Measurements from ENCODE around the gene BAHCC1. TPM values are rescaled to one million over a fixed set of nuclear protein-coding genes. Genes with fewer than 3 reads are reported as not detected.
A peak's percentile ranks its signal among the peaks of the same experiment; 100 is the strongest.

Gene BAHCC1
- total RNA-seq, 1 experiment from 2014 or later, result 0.31 TPM

DNA sequence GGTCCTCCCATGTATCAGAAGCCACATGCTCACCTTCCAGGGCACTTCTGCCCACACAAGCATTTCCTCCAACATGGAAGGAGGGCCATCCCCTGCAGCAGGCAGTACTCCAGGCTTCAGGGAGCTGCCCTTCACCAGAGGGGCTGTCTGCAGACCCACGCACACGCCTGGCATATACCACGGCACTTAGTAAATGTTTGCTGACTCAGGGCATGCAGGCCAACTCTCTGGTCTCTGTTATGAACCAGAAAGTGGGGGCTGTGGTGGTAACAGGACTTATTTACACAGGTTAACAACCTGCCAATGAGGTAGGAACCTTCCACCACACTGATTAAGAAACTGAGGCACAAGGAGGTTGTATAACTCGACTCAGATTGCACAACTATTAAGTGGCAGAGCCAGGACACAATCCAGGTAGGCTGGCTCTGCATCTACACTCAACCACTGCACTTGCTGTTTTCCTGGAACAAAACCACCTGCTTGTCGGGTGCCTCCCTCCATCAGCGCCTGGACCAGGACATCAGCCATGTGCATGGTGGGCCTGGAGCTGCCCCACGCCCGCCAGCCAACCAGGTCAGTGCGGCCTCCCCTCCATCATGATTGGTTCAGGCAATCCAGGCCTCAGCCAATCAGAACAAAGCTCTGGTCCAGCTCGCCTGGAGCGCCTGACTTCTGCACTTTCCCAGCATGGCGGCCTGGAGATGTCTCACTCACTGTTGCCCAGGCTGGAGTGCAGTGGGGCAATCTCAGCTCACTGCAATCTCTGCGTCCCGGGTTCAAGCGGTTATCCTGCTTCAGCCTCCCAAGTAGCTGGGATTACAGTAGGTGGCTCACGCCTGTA, 98.2 kb downstream of the BAHCC1 start:
- no peak for DNase-seq (ENCODE audit: low spot score)

GRCh38 chr17:81494626-81495377, 99.5 kb downstream of the BAHCC1 start:
- no peak for DNase-seq (ENCODE audit: low spot score)

DNA sequence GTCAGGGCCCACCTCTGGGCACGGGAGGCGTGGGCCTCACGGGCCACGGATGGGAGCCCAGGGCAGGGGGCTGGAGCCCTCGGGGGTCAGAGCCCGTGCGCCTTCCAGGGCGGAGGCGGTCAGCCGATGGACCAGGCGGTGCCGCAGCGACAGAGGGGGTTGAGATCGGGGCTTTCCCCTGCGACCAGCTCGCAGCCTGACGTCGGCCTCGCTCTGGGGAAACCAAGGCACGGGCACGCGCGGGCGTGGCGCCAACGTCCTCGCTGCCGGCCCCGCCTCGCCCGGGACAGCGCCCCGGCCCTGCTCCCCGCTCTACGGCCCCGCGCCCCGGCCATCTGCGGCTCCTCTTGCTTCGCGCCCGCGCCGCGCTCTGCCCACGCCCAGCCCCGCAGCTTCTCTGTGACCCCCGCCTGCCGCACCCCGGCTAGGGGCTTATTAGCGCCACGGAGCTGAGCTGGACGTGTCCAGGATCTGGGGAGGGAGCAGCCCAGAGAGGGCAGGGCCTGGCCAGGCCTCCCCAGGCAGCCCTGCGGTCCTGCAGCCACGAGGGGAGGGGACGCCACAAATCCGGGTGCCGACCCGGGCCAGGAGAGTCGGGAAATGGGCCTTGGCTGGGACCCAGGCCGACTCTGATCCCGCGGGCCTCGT, 103.8 kb downstream of the BAHCC1 start:
- DNase-seq (ENCODE audit: low spot score), result no peak

- DNase-seq (ENCODE audit: low spot score), result no peak
Measured at GRCh38 chr17:81499601-81499970, 104.3 kb downstream of the BAHCC1 start.

DNA sequence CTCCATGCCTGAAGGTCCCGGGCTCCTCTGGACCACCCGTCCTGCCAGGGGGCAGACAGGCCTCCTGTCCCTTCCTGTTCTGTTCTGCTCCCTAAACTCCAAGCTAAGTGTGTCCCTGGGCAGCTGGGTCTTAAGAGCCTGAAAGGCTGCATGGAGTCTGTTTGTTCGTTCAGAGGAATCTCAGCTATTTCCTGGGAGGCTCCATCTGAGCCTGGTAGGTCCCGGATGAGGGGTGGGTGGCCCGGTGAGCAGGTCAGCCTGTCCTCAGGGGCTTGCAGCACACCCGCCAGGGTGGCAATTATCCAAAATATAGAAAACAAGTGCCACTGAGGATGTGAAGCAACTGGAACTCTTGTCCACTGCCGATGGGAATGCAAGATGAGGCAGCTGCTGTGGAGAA, 104.8 kb downstream of the BAHCC1 start:
- no peak for DNase-seq (ENCODE audit: low spot score)

DNA sequence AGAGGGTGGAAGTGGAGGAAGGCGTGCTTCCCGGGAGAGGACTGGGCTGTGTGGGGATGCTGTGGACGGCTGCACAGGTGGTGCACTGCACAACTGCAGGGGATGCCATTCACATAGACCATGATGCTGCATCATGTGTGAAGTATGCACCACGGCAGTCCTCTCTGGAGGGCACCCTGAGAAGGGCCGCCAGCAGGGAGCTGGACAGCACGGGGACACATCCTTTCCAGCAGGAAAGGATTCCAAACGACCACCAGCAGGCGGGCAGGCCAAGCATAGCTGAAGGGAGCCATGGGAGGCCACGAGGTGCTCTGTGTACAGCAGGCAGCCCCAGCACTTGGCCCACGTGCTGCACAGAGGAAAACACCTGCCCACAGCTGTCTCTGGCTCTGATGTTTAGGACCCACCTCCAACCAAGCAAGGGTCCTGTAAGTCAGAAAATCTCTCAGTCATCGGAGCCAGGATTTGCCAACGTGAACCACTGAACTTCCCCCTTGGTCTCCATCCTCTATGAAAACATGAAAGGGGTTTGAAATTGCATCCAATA, 107.3 kb downstream of the BAHCC1 start:
- DNase-seq (ENCODE audit: low spot score), result no peak

- no peak for DNase-seq (ENCODE audit: low spot score)
Measured at GRCh38 chr17:81503619-81504018, 108.4 kb downstream of the BAHCC1 start.

- peak; percentile 49 for DNase-seq (ENCODE audit: low spot score)
Measured at GRCh38 chr17:81508639-81509206, 113.5 kb downstream of the BAHCC1 start.

DNA sequence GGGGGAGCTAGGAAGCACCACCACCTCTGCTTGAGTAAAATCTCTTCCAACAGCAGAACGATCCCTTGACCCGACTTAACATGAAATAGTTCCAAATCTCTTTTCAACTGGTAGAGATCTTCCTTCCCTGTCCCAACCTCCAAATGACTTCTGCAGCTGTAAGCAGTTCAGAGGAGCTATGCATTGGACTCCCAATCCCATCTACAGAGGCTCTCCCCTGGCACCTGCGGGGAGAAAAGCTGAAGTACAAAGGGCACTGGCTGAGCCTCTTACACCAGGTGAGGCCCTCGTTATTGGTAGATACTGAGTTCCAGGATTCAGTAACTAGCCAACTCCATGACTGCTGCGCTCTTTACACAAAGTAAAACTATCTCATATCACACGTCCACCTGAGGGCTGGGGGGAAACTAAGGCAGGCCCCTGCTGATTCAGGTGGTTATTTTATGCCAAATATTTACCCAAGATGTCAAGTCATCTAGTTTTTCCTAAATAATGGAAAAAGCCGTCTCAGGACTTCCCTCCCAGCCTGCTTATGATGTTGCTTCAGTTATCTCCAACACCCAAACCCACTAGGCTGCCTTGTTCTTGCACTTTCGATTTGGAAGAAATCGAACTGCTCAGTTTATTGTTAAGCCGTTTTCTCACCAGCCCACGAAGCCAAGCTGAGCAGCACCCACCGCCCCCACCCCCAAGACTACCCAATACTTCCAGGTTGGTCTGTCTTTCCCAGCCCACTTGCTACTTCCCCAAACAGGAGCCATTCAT, 114.1 kb downstream of the BAHCC1 start:
- DNase-seq (ENCODE audit: low spot score), result no peak

DNA sequence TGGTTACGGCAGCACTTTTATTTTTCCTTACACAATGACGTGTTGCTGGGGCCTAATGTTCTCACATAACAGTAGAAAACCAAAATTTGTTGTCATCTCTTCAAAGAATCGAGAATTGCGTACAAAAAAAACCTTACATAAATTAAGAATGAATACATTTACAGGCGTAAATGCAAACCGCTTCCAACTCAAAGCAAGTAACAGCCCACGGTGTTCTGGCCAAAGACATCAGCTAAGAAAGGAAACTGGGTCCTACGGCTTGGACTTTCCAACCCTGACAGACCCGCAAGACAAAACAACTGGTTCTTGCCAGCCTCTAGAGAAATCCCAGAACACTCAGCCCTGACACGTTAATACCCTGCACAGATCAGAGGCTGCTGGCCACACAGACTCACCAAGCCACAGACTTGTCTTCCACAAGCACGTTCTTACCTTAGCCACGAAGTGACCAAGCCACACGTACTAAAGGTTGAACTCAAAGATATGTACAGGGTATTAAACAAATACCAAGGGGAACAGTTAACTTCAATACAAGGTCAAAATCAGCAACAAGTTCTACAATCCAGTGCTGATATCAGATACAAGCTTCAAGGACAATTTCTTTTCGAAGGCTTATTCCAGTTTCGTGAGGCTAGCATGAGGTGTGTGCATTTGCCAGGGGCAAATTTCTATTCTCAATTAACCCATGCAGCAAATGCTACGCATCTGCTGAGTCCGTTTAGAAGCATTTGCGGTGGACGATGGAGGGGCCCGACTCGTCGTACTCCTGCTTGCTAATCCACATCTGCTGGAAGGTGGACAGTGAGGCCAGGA, 114.9 kb downstream of the BAHCC1 start:
- no peak for DNase-seq (ENCODE audit: low spot score)

- no peak for DNase-seq (ENCODE audit: low spot score)
Measured at GRCh38 chr17:81510785-81511553, 115.7 kb downstream of the BAHCC1 start.

GRCh38 chr17:81511554-81511803, 116.2 kb downstream of the BAHCC1 start:
- DNase-seq (ENCODE audit: low spot score), result no peak

GRCh38 chr17:81511804-81512561, 116.7 kb downstream of the BAHCC1 start:
- no peak for DNase-seq (ENCODE audit: low spot score)

- peak; percentile 84 for DNase-seq (ENCODE audit: low spot score)
Measured at GRCh38 chr17:81512562-81513371, 117.5 kb downstream of the BAHCC1 start, which contains the start of gene ACTG1. TSS of gene ACTG1 (minus strand) at chr17:81512799. CDS start at chr17:81512354, 445 bp downstream.

DNA sequence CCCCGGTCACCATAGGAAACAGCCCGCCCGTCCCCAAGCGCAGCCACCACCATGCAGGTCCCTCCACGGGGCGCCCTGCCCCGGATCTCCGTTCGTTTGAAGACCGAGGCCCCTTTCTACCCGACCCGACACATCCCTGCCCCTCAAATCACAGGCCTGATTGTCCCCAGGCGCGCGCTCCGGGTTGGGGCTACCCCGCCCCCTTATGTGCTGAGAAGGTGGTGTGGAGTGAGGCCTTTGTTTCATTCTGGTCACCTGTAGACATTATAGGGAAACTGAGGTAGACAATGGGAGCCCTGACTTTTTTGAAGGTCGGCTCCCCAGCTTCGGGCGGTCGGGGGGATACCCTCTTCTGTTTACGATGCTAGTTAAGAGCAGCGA, 118.1 kb downstream of the BAHCC1 start:
- no peak for DNase-seq (ENCODE audit: low spot score)

DNA sequence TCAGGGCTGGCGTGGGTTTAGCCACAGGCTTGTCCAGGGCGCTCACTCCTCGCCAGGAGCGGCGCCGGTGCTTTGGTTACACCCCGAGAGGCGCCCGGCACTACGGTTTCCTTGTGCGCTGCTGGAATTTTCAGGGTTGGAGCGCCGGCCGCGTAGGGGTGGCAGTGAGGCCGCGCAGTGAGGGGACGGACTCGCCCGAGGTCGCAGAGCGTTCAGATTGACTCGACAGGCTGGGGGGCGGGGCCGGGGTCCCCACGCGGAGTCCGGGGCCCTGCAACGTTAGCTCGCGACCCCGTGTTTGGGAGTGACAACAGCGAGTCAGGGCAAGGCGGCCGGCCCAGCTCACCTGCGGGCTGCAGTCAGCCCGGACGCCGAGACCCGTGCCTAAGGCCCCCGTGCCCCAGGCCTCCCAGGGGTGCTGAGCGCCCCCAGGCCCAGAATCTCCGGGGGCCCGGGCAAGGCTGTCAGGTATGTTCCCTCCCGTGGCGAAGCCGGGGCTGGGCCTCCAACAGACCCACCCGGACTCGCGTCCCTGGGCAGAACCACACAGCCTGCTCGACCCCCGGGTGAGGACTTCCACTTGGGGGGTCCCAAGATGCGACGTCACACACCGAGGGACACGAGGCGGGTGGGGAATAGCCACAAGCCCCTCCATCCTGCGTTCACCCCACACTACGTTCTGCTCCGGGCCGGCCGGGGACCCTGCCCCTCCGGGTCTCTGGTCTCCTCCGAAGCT, 118.7 kb downstream of the BAHCC1 start:
- DNase-seq (ENCODE audit: low spot score), result no peak

GRCh38 chr17:81514489-81514738, 119.2 kb downstream of the BAHCC1 start:
- DNase-seq (ENCODE audit: low spot score), result no peak
